OCI-LY7 (cell line): Measurements from ENCODE around the gene CD164L2. TPM values are rescaled to one million over a fixed set of nuclear protein-coding genes. Genes with fewer than 3 reads are reported as not detected.

Experiments used
- BruUV-seq: library from RNA; stranded (reverse); fragments of 400-500 nt; replicated peaks from 2 replicates; lab custom pipeline; 2021; lab: Mats Ljungman, UMichigan
- CTCF ChIA-PET: fragments of 300-600 bp; sonication (Branson Sonifier 250); formaldehyde crosslinking; loops from one replicate; lab custom pipeline; 2022; ENCODE audit warnings: antibody characterized with exemption; ENCODE audit not compliant: unreplicated experiment; lab: Charles Lee
- POLR2A ChIA-PET: fragments of 300-600 bp; sonication (Branson Sonifier 250); formaldehyde crosslinking; loops from one replicate; lab custom pipeline; 2022; ENCODE audit warnings: antibody characterized with exemption; lab: Charles Lee
- DNase-seq: peaks from one replicate; pipeline ENCODE4 v3.0.0-alpha.2; 2015; ENCODE audit warnings: low spot score
- H2AFZ ChIP-seq: fragments of 200-600 bp; sonication (generic), shearing (Covaris generic); 2 replicates; pipeline ENCODE4 v1.6.1; 2014; ENCODE audit warnings: mild to moderate bottlenecking, antibody characterized with exemption, low read length, moderate library complexity
- H3K27ac ChIP-seq: fragments of 200-600 bp; sonication (generic); 2 replicates; pipeline ENCODE4 v1.5.1; 2014; ENCODE audit warnings: mixed run types, low read depth, mild to moderate bottlenecking, moderate library complexity, low read length, inconsistent platforms; ENCODE audit not compliant: poor library complexity, severe bottlenecking
- H3K36me3 ChIP-seq: fragments of 200-600 bp; sonication (generic); 2 replicates; pipeline ENCODE4 v1.6.1; 2014; ENCODE audit warnings: mild to moderate bottlenecking, antibody characterized with exemption, low read length, moderate library complexity, mixed read lengths; ENCODE audit not compliant: insufficient read depth
- H3K4me1 ChIP-seq: fragments of 200-600 bp; sonication (generic); 2 replicates; pipeline ENCODE4 v1.5.1; 2014; ENCODE audit warnings: mild to moderate bottlenecking, low read length; ENCODE audit not compliant: insufficient read depth, poor library complexity, severe bottlenecking
- H3K4me2 ChIP-seq: fragments of 200-600 bp; sonication (generic); 2 replicates; pipeline ENCODE4 v1.6.1; 2014; ENCODE audit warnings: mild to moderate bottlenecking, low read length
- H3K4me3 ChIP-seq: fragments of 200-600 bp; sonication (generic); 2 replicates; pipeline ENCODE4 v1.5.1; 2014; ENCODE audit warnings: mild to moderate bottlenecking, low read depth, low read length; ENCODE audit not compliant: poor library complexity, severe bottlenecking
- H3K79me2 ChIP-seq: fragments of 200-600 bp; sonication (generic); 2 replicates; pipeline ENCODE4 v1.6.1; 2016; ENCODE audit warnings: low read depth, mild to moderate bottlenecking, low read length, moderate library complexity, mixed read lengths; ENCODE audit not compliant: insufficient read depth
- H3K9me2 ChIP-seq: fragments of 200-600 bp; sonication (generic); 2 replicates; pipeline ENCODE4 v1.6.1; 2016; ENCODE audit warnings: mild to moderate bottlenecking, low read length, mixed read lengths; ENCODE audit not compliant: insufficient read depth
- H3K9me3 ChIP-seq: fragments of 200-600 bp; sonication (generic); 2 replicates; pipeline ENCODE4 v1.6.1; 2014; ENCODE audit warnings: mild to moderate bottlenecking, mixed run types, low read length, mixed read lengths
- H4K20me1 ChIP-seq: fragments of 200-600 bp; sonication (generic); 2 replicates; pipeline ENCODE4 v1.6.1; 2014; ENCODE audit warnings: mild to moderate bottlenecking, antibody characterized with exemption, low read length, moderate library complexity, mixed read lengths; ENCODE audit not compliant: insufficient read depth
- EZH2phosphoT487 ChIP-seq: fragments of 200-600 bp; sonication (generic); IDR thresholded peaks from 2 replicates; pipeline ENCODE4 v1.6.1; 2018; ENCODE audit warnings: low read depth, borderline replicate concordance, mild to moderate bottlenecking, mixed run types, antibody characterized with exemption, low read length, moderate library complexity, mixed read lengths
- intact Hi-C: fragments of 100-400 bp; cut with micrococcal nuclease; formaldehyde crosslinking; loops from one replicate; pipeline ENCODE4 v1.10.0; 2022; ENCODE audit not compliant: unreplicated experiment
- total RNA-seq, 2 experiments: library from RNA; depleted of rRNA in 1 of 2; stranded (reverse); fragments of >200 nt in 1 of 2; shearing (Covaris generic) in 1 of 2; gene quantifications; 2 replicates each; pipeline ENCODE4 v1.2.3, GENCODE V29; 2014 to 2022
- TF ChIP-seq, protein P1 (sequence below): fragments of 200-600 bp; sonication (generic); conservative IDR thresholded peaks from 2 replicates; pipeline ENCODE4 v1.5.1; 2014; ENCODE audit warnings: mild to moderate bottlenecking, antibody characterized with exemption, low read length, moderate library complexity, mixed read lengths

CD164L2 gene
- total RNA-seq, 2 experiments from 2014 or later, result not detected

DNA sequence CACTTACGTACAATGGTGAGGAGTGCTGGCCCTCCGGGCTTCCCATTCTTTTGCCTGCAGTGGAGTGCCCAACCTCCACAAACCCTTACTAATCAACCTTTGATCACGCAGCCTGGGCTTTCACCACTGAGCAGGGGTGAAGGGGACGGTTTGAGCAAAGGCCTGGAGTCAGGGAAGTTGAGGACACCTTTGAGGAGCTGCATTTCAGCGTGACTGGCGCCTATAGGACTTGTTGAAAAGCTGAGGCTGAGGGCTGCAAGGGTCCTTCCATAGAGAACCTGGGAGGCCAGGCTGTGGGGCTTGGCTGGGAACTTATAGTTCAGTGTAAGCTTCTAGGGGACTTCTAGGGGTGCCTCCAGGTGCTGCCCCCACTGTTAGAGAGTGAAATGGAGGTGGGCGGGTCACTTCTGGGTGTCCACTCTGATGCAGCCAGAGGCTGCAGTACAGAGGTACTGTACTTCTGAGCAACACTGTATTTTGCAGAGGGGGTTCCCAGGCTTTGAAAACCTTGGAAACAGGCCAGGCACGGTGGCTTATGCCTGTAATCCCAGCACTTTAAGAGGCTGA is 31.5 kb downstream of the CD164L2 start:
- BruUV-seq, result no TSS peak
- no peaks in the 10 kb centered on the region for H3K79me2 ChIP-seq
- intact Hi-C loops, result loop anchor here (10.0 kb wide), 1 partner anchor 47 kb away; no protein-coding TSS in a partner anchor
- peaks cover 17% of the 10 kb centered on the region for H3K4me1 ChIP-seq
- ChIA-PET POLR2A (no interaction called here), CTCF (no interaction called here)
- H4K20me1 ChIP-seq, result no peaks in the 10 kb centered on the region
- no peak overlapping the region for H3K27ac ChIP-seq
- TF ChIP-seq, protein P1, sequence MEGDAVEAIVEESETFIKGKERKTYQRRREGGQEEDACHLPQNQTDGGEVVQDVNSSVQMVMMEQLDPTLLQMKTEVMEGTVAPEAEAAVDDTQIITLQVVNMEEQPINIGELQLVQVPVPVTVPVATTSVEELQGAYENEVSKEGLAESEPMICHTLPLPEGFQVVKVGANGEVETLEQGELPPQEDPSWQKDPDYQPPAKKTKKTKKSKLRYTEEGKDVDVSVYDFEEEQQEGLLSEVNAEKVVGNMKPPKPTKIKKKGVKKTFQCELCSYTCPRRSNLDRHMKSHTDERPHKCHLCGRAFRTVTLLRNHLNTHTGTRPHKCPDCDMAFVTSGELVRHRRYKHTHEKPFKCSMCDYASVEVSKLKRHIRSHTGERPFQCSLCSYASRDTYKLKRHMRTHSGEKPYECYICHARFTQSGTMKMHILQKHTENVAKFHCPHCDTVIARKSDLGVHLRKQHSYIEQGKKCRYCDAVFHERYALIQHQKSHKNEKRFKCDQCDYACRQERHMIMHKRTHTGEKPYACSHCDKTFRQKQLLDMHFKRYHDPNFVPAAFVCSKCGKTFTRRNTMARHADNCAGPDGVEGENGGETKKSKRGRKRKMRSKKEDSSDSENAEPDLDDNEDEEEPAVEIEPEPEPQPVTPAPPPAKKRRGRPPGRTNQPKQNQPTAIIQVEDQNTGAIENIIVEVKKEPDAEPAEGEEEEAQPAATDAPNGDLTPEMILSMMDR, result no peak
- TF ChIP-seq EZH2phosphoT487, result no peak
- no peak overlapping the region for H3K4me3 ChIP-seq
- no peaks in the 10 kb centered on the region for H3K9me2 ChIP-seq
- no peak for DNase-seq
- no peaks in the 10 kb centered on the region for H3K9me3 ChIP-seq
- peaks cover 3% of the 10 kb centered on the region; the same call in 1 of the 2 replicates for H3K36me3 ChIP-seq
- no peak overlapping the region for H3K4me2 ChIP-seq
- no peak overlapping the region for H2AFZ ChIP-seq

DNA sequence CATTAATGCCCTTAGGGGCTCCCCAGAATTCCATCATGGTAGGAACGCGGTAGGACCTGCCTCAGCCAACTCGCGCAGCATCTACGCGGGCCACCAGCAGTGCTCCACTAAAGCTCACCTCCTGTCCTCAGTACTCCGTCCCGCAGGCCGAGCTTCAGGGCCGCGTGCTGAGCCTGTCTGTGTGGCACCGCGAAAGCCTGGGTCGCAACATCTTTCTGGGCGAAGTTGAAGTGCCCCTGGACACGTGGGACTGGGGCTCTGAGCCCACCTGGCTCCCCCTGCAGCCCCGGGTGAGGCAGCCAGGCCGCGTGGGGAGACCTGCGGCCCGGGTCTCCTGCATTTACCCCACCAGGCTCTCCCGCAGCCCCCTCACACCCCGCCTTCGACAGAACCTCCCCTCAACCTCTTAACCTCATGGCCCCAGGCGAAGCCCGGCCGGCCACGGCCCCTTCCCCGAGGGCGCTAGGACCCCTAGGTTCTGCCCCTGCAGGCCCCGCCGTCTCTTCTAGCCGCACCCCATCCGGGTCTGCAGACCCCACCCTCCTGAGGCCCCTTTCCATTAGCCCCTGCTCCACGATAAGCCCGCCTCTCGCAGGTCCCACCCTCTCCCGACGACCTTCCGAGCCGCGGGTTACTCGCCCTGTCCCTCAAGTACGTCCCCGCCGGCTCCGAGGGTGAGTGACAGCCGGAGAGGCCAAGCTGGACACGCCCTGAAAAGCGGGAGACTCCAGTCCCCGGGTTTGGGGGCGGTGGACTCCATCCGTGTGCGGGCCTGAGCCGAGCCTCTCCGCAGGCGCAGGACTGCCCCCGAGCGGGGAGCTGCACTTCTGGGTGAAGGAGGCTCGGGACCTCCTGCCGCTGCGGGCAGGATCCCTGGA is 32.2 kb downstream of the CD164L2 start:
- H3K79me2 ChIP-seq, result no peaks in the 10 kb centered on the region
- no peak overlapping the region for H3K4me2 ChIP-seq
- intact Hi-C loops, result loop anchor here (10.0 kb wide), 1 partner anchor 46 kb away; no protein-coding TSS in a partner anchor
- no peak overlapping the region for H2AFZ ChIP-seq
- H3K4me3 ChIP-seq, result no peak overlapping the region
- H3K36me3 ChIP-seq, result peaks cover 8% of the 10 kb centered on the region; the same call in 1 of the 2 replicates
- peaks cover 10% of the 10 kb centered on the region for H3K4me1 ChIP-seq
- no peak for TF ChIP-seq EZH2phosphoT487
- TF ChIP-seq, protein P1, result no peak
- CTCF ChIA-PET, result no interaction called here
- H3K9me2 ChIP-seq, result no peaks in the 10 kb centered on the region
- no peaks in the 10 kb centered on the region for H3K9me3 ChIP-seq
- no TSS peak for BruUV-seq
- no peaks in the 10 kb centered on the region for H4K20me1 ChIP-seq
- POLR2A ChIA-PET, result no interaction called here
- no peak for DNase-seq
- no peak overlapping the region for H3K27ac ChIP-seq
